ENCODE results near the gene KLC1. TPM values are rescaled to one million over a fixed set of nuclear protein-coding genes. Genes with fewer than 3 reads are reported as not detected.

Gene KLC1
- total RNA-seq, 1 experiment from 2014 or later = 163 TPM

GRCh38 chr14:103715052-103716000 is 86.3 kb downstream of the KLC1 start, which contains the start of the genes XRCC3 and ZFYVE21:
Gene XRCC3, minus strand, starts transcription at chr14:103715451. Its CDS starts 4,364 bp downstream, at chr14:103711087.
Gene ZFYVE21, plus strand, starts transcription at chr14:103715810. Its CDS starts 32 bp downstream, at chr14:103715842.
- H3K4me1 ChIP-seq (ENCODE audit: insufficient read depth, low read length, poor library complexity, severe bottlenecking) = peaks cover 26% of the 10 kb centered on the region
- no peak for TF ChIP-seq CTCF (conservative IDR thresholded peaks at IDR 0.05; ENCODE audit: low read depth, low read length)
- no peak for TF ChIP-seq EZH2 (IDR thresholded peaks at IDR 0.05; ENCODE audit: borderline replicate concordance, low read depth, low read length, poor library complexity, severe bottlenecking)
- peak; percentile 99 for DNase-seq (ENCODE audit: low spot score)
- no TSS peak for BruUV-seq (replicated peaks)
- H3K4me3 ChIP-seq (ENCODE audit: low read depth, low read length, poor library complexity, severe bottlenecking) = peak within 1 kb of the TSS; percentile 79
- H3K9me3 ChIP-seq (ENCODE audit: low read depth, low read length, poor library complexity, severe bottlenecking) = no peaks in the 10 kb centered on the region
- POLR2A ChIA-PET (ENCODE audit: low non-redundant PET) = no interaction called here
- peak within 1 kb of the TSS; percentile 96 for H3K27ac ChIP-seq (ENCODE audit: low read depth, low read length, poor library complexity, severe bottlenecking)
- no peaks in the 10 kb centered on the region for H3K27me3 ChIP-seq (replicated peaks; ENCODE audit: insufficient read depth, low read depth, low read length, poor library complexity)
- intact Hi-C loops (cut with micrococcal nuclease; ENCODE audit: unreplicated experiment) = no loop called here
- CTCF ChIA-PET = no interaction called here
- H3K36me3 ChIP-seq (ENCODE audit: insufficient read depth, low read length, poor library complexity, severe bottlenecking) = peaks cover 9% of the 10 kb centered on the region

DNA sequence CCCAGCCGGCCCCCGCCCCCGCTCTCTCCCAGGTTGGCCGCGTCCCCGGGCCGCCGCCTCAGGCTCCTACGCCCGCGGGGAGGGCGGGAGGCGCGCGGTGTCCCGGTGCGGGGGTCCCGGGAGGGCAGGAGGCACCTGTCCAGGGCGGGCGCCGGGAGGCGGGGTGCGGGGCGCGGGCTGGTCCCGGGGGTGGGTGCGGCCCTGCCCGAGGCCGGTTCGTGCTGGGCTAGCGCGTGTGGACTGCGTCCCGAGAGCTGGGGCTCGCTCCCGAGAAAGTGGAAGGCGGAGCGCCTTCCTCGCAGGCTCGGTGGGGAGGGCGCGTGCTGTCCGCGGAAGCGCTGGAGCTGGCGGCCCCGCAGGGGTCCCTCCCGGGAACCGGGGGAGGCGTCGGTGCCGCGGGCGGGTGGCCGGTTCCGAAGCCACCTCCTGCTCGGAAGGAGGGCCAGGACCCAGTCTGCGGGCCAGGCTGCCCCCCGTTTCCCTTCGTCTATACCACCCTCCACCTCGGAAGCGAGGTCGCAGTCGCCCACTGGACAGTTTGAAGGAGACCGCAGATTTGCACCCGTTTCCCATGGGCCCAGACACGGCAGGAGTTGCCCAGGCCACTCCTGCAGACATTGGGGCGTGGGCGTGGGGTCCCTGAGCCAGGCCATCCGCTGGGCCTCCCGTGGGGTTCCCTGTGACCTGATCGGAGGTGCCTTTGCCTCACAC is 87.2 kb downstream of the KLC1 start:
- Histone ChIP-seq H3K27ac (ENCODE audit: low read depth, low read length, poor library complexity, severe bottlenecking) (peak overlapping the region; percentile 96), H3K36me3 (ENCODE audit: insufficient read depth, low read length, poor library complexity, severe bottlenecking) (peaks cover 5% of the 10 kb centered on the region), H3K27me3 (replicated peaks; ENCODE audit: insufficient read depth, low read depth, low read length, poor library complexity) (no peaks in the 10 kb centered on the region), H3K9me3 (ENCODE audit: low read depth, low read length, poor library complexity, severe bottlenecking) (no peaks in the 10 kb centered on the region), H3K4me3 (ENCODE audit: low read depth, low read length, poor library complexity, severe bottlenecking) (peak overlapping the region; percentile 79), H3K4me1 (ENCODE audit: insufficient read depth, low read length, poor library complexity, severe bottlenecking) (peaks cover 21% of the 10 kb centered on the region)
- CTCF ChIA-PET = no interaction called here
- no TSS peak for BruUV-seq (replicated peaks)
- DNase-seq (ENCODE audit: low spot score) = no peak
- intact Hi-C loops (cut with micrococcal nuclease; ENCODE audit: unreplicated experiment) = no loop called here
- TF ChIP-seq EZH2 (IDR thresholded peaks at IDR 0.05; ENCODE audit: borderline replicate concordance, low read depth, low read length, poor library complexity, severe bottlenecking) (no peak), CTCF (conservative IDR thresholded peaks at IDR 0.05; ENCODE audit: low read depth, low read length) (no peak)
- POLR2A ChIA-PET (ENCODE audit: low non-redundant PET) = no interaction called here

DNA sequence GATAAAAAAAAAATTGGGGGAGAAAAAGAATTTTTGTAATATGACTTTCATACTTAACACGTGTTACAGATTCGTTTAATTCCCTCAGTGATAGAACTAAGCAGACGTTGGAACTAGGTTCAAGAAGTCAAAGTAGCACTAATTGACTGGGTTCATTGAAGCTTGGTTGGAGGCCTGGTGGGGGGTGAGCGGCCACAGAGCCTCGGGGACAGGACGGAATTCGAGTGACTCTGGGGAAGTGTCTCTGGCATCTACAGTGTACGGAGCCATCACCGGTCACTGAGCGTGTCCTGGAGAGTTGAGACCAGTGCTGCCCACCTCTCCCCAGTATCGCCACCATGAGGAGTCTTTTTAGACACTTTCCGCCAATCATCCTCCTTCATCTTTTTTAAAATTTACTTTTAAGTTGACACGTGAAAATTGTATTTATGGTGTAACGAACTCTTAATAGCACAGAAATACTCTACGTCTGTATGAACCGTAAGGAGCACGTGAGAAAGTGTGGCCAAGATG is 87.9 kb downstream of the KLC1 start:
- BruUV-seq (replicated peaks) = TSS peak; percentile 51
- ChIA-PET CTCF (interaction anchor here (0.6 kb wide), 1 partner anchor 145 kb away, joined by 3 read pairs; no protein-coding TSS in a partner anchor), POLR2A (ENCODE audit: low non-redundant PET) (no interaction called here)
- Histone ChIP-seq H3K27me3 (replicated peaks; ENCODE audit: insufficient read depth, low read depth, low read length, poor library complexity) (no peaks in the 10 kb centered on the region), H3K4me3 (ENCODE audit: low read depth, low read length, poor library complexity, severe bottlenecking) (peak overlapping the region; percentile 79), H3K36me3 (ENCODE audit: insufficient read depth, low read length, poor library complexity, severe bottlenecking) (peaks cover 5% of the 10 kb centered on the region), H3K4me1 (ENCODE audit: insufficient read depth, low read length, poor library complexity, severe bottlenecking) (peaks cover 14% of the 10 kb centered on the region), H3K9me3 (ENCODE audit: low read depth, low read length, poor library complexity, severe bottlenecking) (no peaks in the 10 kb centered on the region), H3K27ac (ENCODE audit: low read depth, low read length, poor library complexity, severe bottlenecking) (peak overlapping the region; percentile 96)
- intact Hi-C loops (cut with micrococcal nuclease; ENCODE audit: unreplicated experiment) = no loop called here
- no peak for DNase-seq (ENCODE audit: low spot score)
- TF ChIP-seq EZH2 (IDR thresholded peaks at IDR 0.05; ENCODE audit: borderline replicate concordance, low read depth, low read length, poor library complexity, severe bottlenecking) = no peak
- no peak for TF ChIP-seq CTCF (conservative IDR thresholded peaks at IDR 0.05; ENCODE audit: low read depth, low read length)
